Kidney (tissue), 14 donors: ENCODE results near the gene FABP3. TPM values are rescaled to one million over a fixed set of nuclear protein-coding genes. Genes with fewer than 3 reads are reported as not detected.
A peak's percentile ranks its signal among the peaks of the same experiment; 100 is the strongest.

ENCODE experiments used
- DNase-seq, 5 donors: peaks; one replicate each; pipeline ENCODE4 v3.0.0-alpha.2; 2013 to 2020
- FAIRE-seq: peaks from 2 replicates; lab custom pipeline; 2012; peaks lifted over from hg19 to GRCh38; lab: Jason Lieb, UNC
- H3K27ac ChIP-seq, 2 donors: one replicate each; pipeline ENCODE4 v1.7.0; 2013; ENCODE audit warnings: low read depth in 2 of 2, low read length in 2 of 2, inconsistent platforms in 1 of 2
- H3K27me3 ChIP-seq: one replicate; pipeline ENCODE4 v1.7.1; 2013; ENCODE audit warnings: low read length, inconsistent platforms; ENCODE audit not compliant: control insufficient read depth, insufficient read depth
- H3K36me3 ChIP-seq, 3 donors: one replicate each; pipeline versions ENCODE4 v1.7.0 to v1.7.1; 2013; ENCODE audit warnings: low read length in 3 of 3, control low read depth in 1 of 3, inconsistent platforms in 1 of 3; ENCODE audit not compliant: insufficient read depth in 3 of 3, control insufficient read depth in 2 of 3
- H3K4me1 ChIP-seq, 3 donors: one replicate each; pipeline versions ENCODE4 v1.7.0 to v1.7.1; 2013; ENCODE audit warnings: low read length in 3 of 3, inconsistent platforms in 1 of 3, low read depth in 1 of 3; ENCODE audit not compliant: control insufficient read depth in 2 of 3, insufficient read depth in 2 of 3
- H3K4me3 ChIP-seq, 3 donors: one replicate each; pipeline versions ENCODE4 v1.7.0 to v1.8.1; 2013; ENCODE audit warnings: low read length in 3 of 3, control low read depth in 1 of 3, inconsistent platforms in 1 of 3
- H3K9ac ChIP-seq, 3 donors: one replicate each; pipeline versions ENCODE4 v1.7.0 to v1.7.1; 2013; ENCODE audit warnings: low read length in 3 of 3, control low read depth in 1 of 3, inconsistent platforms in 1 of 3
- H3K9me3 ChIP-seq, 3 donors: one replicate each; pipeline versions ENCODE4 v1.7.0 to v1.7.1; 2013; ENCODE audit warnings: low read length in 3 of 3, control low read depth in 1 of 3, inconsistent platforms in 1 of 3; ENCODE audit not compliant: control insufficient read depth in 2 of 3, insufficient read depth in 1 of 3
- intact Hi-C: fragments of 100-400 bp; cut with DNase I; formaldehyde crosslinking; loops from one replicate; pipeline ENCODE4 v1.11.1; 2022
- polyA plus RNA-seq: library from polyadenylated mRNA; stranded (reverse); fragments of 350-450 nt; fragmentation: Illumina TruSeq; extraction: RNeasy Lipid Tissue Mini Kit (QIAGEN cat#74804); gene quantifications from one replicate; pipeline ENCODE4 v1.2.3, GENCODE V29; 2014; ENCODE audit warnings: low read depth, low replicate concordance; ENCODE audit not compliant: insufficient read depth
- total RNA-seq: library from RNA; stranded (reverse); fragmentation: NEBNext Ultra II Directional; extraction: Animal tissue kit (Norgen Biotek cat#: 25700); gene quantifications from one replicate; pipeline ENCODE4 v1.2.1, GENCODE V29; 2021
- TF ChIP-seq, protein P1 (sequence below): IDR thresholded peaks from 3 replicates; pipeline ENCODE4 v1.5.1; 2012; ENCODE audit warnings: mild to moderate bottlenecking, moderate library complexity, borderline replicate concordance; ENCODE audit not compliant: insufficient read depth; ENCODE audit errors: extremely low read depth
- donor health status: control.
- donor health status: control.
- donor health status: control.
- donor health status: control.
- donor health status: control.
- donor health status: DM: yes; HTN: yes; CAD: no.
- donor health status: Normal renal cell carcinoma (clear cell type).

Gene FABP3
- total and polyA plus RNA-seq, 2 donors from 2014 or later: 25.0 to 542 TPM

- H3K27ac ChIP-seq: no peak overlapping the region
- H3K4me3 ChIP-seq: no peak overlapping the region
- peaks cover 0 to 12% (median 1%) of the 10 kb centered on the region in 3 donors for H3K36me3 ChIP-seq
- no peak for FAIRE-seq
- DNase-seq: no peak
- no peaks in the 10 kb centered on the region for H3K9me3 ChIP-seq
- no peak overlapping the region for H3K9ac ChIP-seq
- no peaks in the 10 kb centered on the region for H3K27me3 ChIP-seq
- H3K4me1 ChIP-seq: peaks cover 0 to 33% (median 18%) of the 10 kb centered on the region in 3 donors
- intact Hi-C loops: no loop called here
- TF ChIP-seq, protein P1, sequence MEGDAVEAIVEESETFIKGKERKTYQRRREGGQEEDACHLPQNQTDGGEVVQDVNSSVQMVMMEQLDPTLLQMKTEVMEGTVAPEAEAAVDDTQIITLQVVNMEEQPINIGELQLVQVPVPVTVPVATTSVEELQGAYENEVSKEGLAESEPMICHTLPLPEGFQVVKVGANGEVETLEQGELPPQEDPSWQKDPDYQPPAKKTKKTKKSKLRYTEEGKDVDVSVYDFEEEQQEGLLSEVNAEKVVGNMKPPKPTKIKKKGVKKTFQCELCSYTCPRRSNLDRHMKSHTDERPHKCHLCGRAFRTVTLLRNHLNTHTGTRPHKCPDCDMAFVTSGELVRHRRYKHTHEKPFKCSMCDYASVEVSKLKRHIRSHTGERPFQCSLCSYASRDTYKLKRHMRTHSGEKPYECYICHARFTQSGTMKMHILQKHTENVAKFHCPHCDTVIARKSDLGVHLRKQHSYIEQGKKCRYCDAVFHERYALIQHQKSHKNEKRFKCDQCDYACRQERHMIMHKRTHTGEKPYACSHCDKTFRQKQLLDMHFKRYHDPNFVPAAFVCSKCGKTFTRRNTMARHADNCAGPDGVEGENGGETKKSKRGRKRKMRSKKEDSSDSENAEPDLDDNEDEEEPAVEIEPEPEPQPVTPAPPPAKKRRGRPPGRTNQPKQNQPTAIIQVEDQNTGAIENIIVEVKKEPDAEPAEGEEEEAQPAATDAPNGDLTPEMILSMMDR: no peak
These were observed 11.3 kb downstream of the FABP3 start for GRCh38 chr1:31361607-31362006.

GRCh38 chr1:31356427-31356826 lies 16.4 kb downstream of the FABP3 start:
- Histone ChIP-seq H3K27ac (no peak overlapping the region), H3K4me3 (no peak overlapping the region), H3K36me3 (peaks cover 0 to 6% (median 2%) of the 10 kb centered on the region in 3 donors), H3K27me3 (no peaks in the 10 kb centered on the region), H3K9ac (no peak overlapping the region), H3K9me3 (no peaks in the 10 kb centered on the region), H3K4me1 (no peaks in the 10 kb centered on the region)
- TF ChIP-seq, protein P1: no peak
- intact Hi-C loops: no loop called here
- FAIRE-seq (no peak), DNase-seq (no peak)

DNA sequence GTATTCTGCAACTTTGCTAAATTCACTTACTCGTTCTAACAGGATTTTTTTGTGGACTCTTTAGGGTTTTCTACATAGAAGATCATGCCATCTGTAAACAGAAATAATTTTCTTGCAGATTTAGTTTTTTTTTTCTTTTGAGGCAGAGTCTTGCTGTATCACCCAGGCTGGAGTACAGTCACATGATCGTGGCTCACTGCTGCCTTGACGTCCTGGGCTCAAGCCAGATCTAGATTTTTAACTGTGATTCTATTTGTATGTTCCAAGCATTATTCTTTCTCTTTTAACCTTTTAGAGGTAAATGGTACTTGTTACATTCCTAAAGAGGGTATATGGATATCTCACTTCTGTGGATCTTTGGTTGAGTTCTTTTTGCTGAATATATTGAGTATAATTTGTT lies 18.6 kb downstream of the FABP3 start:
- TF ChIP-seq, protein P1: no peak
- no peak for DNase-seq
- H3K9ac ChIP-seq: no peak overlapping the region
- peaks cover 0 to 10% (median 4%) of the 10 kb centered on the region in 3 donors for H3K36me3 ChIP-seq
- intact Hi-C loops: no loop called here
- no peaks in the 10 kb centered on the region for H3K4me1 ChIP-seq
- H3K4me3 ChIP-seq: no peak overlapping the region
- no peaks in the 10 kb centered on the region for H3K9me3 ChIP-seq
- no peak overlapping the region for H3K27ac ChIP-seq
- peak; percentile 78 for FAIRE-seq
- no peaks in the 10 kb centered on the region for H3K27me3 ChIP-seq

- H3K27me3 ChIP-seq: no peaks in the 10 kb centered on the region
- FAIRE-seq: no peak
- TF ChIP-seq, protein P1: no peak
- peaks cover 0 to 12% (median 4%) of the 10 kb centered on the region in 3 donors for H3K36me3 ChIP-seq
- peak in 2 of 5 donors; percentile 16 to 30 for DNase-seq
- no peak overlapping the region for H3K9ac ChIP-seq
- H3K27ac ChIP-seq: no peak overlapping the region
- intact Hi-C loops: no loop called here
- H3K4me3 ChIP-seq: no peak overlapping the region
- peaks cover 0 to 3% (median 0%) of the 10 kb centered on the region in 3 donors for H3K4me1 ChIP-seq
- H3K9me3 ChIP-seq: no peaks in the 10 kb centered on the region
These were observed 24.4 kb downstream of the FABP3 start for GRCh38 chr1:31348449-31348848.
